NCI-H2196 (cell line): ENCODE results near the gene BCAN.
A peak's percentile ranks its signal among the peaks of the same experiment; 100 is the strongest.

Source experiments
- DNase-seq: peaks from one replicate; lab custom pipeline; 2025; ENCODE audit not compliant: unreplicated experiment; lab: John Stamatoyannopoulos, UW

Gene BCAN

DNA sequence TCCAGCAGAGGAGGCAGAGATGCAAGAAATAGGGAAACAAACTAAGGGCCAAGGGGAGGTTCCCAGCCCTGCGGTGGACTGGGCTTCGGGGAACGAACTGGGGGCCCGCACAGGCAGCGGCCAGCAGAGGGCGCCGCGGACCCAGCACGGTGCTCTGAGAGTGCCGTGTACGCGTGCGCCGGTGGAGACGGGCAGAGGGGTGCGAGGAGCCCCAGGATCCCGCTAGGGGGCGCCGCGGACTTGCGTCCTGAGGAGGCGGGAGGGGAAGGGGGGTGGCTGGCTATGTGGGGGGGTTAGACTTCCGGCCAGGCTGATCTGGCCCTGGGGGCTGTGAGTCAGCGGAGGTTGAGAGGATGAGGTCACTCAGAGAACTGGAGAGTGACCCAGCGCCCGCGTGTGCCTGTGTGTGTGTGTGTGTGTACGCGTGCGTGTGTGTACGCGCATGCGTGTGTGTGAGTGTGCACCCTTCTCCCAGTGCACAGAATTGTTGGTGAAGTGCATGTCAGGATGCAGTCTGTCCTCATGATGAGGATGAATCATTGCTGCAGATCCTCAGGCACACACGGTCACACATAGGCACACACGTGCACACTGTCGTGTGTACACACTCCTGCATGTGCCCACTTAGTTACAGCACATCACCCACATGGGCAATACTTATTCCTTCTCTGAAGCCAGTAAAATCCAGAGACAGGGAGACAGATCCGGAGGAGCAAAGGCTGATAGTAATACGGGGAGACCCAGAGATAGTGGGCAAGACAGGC, 18.3 kb downstream of the BCAN start:
- peak; percentile 99 for DNase-seq

DNA sequence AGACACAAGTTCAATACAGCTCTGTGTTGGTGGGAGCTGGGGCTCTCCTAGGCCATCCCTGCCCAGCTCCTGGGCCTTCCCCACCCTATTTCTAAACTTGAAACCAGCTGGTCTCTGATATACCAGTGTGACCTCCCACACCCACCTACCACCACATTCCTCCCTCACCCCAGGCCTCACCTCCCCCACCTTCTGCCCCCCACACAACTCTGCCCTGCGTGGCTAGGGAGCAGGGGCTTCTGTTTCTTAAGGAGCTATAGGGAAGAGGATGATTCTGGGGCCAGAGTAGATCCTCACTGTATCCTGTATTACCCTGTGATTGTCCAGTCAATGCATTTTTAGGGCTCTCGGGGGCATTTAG, 18.8 kb downstream of the BCAN start:
- DNase-seq: no peak

DNA sequence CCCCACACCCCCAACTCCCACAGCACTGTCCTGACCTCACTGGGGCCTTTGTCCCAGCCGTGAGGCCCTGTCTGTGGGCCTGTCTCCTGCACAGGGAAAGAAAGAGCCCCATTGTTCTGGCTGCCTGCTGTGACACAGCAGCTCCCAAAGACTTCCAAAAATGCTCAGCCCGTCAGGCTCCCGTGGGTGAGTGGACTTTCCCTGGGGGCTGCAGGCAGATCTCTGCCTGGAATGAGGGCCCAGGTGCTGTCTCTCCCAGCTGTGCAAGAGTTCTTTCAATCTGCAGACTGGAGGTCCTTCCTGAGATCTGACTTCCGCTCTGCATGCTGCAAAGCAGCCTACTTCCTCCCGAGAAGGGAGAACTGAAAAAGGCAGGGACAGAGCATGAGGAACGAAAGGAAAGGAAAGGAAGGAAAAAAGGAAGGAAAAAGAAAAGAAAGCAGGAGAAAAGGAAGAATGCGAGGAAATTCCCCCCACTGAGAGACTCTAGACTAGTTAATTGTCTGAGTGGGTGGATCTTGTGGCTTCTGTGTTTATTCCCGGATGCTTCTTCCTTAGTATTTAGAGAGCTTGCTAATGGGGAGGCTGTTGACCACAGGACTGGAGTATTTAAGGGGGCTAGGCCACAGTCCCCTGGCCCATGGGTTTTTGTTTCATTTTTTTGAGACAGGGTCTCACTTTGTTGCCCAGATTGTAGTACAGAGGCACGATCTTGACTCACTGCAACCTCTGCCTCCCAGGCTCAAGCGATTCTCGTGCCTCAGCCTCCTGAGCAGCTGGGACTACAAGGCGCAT, 20.3 kb downstream of the BCAN start:
- DNase-seq: no peak

DNA sequence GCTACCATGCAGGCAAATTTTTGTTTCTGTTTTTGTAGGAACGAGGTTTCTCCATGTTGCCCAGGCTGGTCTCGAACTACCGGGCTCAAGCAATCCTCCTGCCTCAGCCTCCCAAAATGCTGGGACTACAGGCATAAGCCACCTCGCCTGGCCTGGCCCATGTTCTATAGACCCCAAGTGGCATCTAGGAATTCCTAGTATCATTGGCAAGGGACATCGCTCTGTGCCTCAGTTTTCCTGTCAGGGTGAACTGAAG, 20.8 kb downstream of the BCAN start:
- no peak for DNase-seq

DNA sequence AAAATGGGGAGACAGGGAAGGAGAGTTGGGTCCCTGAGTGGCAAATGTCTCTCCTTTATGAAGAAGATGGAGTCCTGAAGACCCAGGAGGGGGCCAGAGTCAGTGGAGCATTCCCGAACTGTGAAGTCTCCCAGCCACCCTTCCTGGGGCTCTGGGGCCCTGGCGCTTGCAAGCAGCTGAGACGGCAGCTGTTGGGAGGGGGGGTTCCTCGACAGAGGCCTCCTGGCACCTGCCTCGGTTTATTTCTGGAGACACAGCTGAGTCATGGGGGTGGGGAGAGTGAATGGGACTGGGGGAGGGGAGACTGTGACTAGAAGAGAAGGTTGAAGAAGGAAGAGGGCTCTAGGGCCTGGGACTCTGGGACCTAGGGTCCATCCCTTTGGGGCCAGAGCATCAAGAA, 21.3 kb downstream of the BCAN start:
- no peak for DNase-seq

DNA sequence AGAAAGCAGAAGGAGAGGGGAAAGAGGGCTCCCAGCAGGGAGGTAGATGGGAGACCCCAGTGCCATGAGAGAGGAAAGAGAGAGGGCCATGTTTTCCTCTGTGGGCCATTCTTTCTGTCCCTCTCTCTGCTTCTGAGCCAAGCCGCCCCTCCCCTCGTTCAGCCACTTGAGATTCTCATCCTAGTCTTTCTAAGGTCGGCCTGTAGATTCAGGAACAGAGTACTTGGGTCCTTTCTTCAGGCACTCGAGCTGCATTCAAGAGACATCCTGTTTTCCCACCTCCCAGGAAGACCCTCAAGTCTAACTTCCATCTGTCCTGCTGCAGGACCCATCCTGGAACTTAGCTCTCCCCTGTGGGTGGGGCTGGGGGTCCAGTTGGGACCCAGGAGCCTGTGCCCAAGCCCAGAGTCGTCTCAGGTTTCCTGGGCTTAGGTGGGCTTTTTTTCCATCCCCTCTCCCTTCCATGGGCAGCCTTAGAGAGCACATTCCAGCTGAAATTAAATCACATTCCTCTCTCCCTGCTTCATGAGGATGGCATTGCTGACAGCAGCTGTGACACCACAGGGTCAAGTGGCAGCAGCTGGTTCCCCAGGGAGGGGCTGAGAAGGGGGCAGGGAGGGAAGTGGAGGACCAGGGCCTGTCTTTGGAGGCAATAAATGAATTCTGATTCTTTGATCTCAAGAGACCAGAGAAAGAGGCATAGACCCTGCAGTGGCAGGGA, 22.3 kb downstream of the BCAN start:
- DNase-seq: peak; percentile 39

DNA sequence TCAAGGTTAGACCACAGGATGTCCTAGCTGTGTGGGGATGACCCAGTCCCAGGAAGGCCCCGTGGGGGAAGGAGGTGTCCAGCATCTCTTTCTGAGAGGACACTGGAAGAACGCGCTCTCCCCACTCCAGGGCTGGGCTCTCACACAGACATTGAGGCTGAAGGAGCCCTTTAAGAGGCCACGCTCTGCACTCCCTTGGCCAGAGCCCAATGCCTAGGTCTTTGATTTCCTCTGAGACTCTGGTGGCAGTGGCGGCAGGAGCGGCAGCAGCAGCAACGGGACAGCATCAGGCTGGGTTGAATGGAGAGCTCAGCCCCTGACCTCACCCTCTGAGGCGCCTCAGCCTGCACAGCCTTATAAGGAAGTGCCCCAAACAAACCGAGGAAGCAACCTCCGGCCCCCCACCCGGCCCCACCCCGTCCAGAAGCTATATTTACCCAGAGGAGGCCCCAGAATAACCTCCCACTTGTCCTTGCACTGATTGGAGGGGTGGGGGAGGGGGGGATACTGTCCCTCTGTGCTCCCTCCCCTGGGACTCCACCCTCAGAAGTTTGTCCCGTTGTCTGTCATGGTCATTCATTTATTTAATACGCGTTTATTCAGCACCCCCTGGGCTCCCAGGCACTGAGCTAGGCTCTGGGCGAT, 23.0 kb downstream of the BCAN start:
- peak; percentile 42 for DNase-seq

DNA sequence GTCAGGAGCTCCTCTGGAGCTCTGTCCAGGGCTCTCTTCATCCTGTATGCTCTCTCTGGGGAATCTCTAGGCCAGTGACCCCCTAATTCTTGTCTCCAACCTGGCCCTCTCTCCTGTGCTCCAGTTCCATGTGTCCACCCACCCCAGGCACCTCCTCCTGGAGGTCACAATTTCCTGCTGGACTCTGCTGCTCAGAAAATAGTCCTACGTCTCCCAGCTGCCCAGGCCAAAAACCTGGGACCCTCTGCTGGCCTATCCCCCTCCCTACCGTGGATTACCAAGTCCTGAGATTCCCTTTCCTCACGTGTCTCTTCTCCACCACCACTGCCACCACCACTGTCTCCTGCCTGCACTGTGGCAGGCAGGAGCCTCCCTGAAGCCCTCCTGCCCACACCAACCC, 23.6 kb downstream of the BCAN start:
- no peak for DNase-seq

DNA sequence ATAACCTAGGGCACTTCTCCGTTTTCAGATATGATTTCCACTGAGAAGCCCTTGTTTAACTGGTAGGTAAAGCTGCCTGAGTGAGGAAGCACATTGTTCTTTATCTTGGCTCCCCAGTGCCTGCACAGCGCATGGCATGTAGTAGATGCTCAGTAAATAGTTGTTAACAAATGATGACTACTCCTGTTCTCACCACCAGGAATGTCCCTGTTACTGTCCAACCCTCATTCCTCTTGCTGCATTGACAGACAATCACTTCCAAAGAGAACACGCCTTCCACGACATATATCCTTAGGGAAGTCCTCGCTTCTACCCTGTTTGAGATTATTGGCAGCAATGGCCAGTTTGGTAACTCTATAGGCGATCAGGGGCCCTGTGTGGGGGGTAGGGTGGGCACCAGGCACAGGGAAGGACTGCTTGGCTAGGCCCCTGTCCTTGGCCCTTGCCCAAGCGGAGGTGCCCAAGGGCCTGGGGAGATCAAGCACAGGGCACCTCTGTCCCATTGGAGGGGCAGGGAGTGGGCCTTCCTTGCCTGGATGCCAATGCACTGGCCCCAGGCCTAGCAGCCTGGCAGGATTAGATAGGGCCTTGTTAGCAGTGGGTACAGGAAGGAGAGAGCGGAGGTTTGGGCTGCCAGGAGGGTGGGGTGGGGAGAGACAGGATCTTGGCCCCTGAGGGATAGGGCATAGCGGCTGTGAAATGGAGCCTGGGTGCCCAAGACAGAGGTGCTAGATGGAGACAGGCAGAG, 25.1 kb downstream of the BCAN start:
- no peak for DNase-seq

DNA sequence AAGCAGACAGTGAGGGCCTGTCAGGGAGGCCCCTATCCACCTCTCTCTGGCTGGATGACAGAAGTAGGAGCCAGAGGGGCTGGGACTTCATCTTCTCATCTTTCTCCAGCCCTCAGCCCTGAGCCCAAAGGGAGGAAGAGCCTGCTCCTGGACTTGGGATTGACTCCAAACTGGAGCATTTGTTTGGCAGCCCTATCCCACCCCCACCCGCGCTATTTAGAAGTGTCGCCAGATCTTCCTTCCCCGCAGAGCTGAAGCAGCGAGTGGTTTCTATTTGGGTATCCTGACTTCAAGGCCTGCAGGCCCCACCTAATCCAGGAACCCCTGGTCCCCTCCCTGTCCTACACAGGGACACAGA, 25.7 kb downstream of the BCAN start:
- DNase-seq: no peak

DNA sequence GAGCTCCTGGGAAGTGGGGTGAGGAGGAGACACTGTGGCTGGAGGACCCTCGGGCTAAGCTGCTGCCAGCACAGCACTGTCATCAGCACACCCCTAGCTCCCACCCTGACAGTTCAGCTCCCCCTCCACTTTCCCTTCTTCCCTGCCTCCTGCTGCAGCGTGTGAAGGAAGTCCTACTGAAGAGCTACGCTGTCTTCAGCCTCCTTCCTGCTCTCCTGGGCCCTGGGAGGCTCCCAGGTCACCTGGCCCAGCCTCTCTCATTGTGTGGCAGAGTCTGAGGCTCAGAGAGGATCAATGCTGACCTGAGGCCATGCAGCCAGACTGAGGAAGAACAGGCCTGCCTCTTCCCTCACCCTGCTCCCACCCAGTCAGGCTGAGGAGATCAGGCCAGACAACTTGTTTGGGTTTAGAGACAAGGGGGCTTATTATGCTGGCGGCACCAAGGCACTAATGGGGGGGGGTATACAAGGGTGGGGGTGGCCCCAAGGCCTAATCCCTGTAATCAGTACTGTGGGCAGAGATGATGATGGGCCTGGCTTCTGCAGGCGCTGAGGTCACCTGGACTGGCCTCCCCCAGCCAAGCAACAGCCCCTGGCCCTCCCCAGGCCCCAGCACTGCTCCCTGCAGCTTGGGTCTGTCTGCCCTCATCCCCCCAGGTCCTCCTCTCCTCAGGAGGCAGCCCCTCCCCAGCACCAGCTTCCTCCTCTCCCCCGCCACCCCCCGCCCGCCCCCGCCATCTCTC, 26.2 kb downstream of the BCAN start:
- DNase-seq: no peak

DNA sequence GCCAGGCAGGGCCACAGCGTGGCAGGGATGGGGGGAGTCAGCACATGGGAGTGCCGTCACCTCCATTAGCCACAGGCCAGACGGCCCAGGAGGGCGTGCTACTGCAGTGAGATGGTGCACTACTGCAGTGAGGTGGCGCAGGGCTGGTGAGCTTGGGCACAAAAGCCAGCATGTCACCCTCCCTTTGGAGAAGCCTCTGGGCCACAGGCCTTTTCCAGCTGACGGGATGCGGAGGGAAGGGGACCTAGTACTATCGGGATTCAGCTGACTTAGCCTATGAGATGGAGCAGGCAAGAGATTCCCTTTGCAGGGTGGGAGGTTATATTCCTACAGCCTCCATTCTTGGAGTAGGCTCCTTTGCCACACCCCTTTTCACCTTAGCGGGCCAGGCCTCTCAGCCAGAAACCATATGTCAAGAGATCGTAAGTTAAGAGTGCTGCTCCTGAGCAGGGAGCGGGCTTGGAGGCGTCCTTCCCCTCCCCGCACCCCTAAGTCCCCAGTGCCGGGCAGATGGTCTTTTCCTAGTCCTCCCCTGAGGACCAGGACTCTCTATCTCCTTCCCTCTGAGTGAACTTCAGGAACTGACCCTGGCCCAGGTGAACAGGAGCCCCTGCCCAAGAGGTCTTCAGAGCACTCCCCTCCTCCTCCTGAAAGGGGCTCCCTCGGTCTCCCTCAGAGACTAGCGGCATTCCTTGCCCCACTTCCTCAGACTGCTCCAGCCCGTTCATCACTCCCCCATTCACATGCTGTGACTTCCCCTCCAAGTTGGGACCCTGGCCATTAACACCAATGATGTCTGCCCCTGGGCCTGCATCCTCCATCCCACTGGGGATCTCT, 27.1 kb downstream of the BCAN start:
- no peak for DNase-seq

DNA sequence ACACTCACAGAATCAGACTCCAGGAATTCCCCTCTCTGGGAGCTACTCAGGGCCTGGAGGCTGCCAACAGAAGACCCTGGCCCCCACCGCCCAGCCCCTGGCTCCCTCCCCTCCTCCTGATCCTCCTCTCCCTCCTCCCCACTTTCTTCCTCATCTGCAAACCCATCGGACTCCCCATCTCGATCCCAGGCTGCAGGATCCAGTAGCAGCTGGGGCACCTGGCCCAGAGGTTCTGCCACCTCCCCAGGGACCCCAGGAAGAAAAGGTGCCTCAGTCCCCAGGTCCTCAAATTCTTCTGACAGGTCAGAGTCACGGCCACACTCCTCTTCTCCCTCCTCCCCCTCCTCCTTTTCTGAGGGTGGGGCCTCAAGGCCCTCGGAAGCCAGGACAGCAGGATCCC, 27.9 kb downstream of the BCAN start:
- DNase-seq: no peak

DNA sequence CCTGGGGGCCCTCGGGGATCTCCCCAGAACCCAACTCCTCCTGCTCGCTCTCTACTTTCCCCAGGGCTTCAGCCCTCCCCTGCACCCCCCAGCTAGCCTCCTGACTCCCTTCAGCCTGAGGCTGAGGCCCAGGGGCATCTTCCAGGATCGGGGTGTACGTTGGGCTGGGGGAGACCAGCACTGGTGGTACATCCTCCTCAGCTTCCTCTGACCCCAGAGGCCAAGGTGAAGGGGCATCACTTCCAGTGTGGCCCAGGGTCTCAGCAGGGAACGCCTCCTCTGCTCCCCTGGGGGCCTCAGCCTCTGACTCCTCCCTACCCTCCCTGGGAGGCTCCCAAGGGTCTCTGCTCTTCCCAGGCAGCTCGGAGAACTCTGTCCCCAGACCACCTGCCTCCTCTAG, 28.4 kb downstream of the BCAN start:
- no peak for DNase-seq

DNA sequence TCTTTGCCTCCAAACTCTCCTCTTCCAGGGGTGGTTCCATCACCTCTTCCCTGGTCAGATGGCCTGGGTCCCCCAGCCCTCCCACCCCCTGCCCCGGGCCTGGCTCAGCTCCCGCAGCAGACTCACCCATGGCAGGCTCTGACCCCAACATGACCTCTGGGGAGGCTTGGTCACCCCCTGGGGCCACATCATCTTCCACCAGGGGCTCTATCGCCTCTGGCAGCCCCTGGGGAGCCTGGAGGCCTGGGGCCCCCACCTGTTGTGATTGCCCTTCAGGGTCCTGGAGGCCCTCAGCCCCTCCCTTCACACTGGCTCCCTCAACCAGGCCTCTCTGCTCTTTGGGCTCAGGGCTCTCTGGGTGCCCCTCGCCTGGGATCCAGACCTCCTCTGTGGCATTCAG, 28.9 kb downstream of the BCAN start:
- DNase-seq: no peak

DNA sequence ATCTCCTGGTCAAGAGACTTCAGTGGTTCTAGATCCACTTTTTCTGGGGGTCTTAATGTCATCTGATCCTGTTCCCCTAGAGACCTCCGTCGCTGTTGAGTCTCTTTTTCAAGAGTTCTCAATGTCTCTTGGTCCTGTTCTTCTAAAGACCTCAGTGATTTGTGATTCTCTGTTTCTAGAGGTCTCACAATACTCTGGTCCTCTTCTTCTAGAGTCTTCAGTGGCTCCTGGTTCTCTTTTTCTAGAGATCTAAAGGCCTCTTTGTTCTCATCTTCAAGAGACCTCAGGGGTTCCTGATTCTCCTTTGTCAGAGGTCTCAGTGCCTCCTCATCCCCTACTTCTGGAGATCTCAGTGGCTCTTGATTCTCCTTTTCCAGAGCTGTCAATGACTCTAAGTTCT, 29.9 kb downstream of the BCAN start:
- DNase-seq: no peak

DNA sequence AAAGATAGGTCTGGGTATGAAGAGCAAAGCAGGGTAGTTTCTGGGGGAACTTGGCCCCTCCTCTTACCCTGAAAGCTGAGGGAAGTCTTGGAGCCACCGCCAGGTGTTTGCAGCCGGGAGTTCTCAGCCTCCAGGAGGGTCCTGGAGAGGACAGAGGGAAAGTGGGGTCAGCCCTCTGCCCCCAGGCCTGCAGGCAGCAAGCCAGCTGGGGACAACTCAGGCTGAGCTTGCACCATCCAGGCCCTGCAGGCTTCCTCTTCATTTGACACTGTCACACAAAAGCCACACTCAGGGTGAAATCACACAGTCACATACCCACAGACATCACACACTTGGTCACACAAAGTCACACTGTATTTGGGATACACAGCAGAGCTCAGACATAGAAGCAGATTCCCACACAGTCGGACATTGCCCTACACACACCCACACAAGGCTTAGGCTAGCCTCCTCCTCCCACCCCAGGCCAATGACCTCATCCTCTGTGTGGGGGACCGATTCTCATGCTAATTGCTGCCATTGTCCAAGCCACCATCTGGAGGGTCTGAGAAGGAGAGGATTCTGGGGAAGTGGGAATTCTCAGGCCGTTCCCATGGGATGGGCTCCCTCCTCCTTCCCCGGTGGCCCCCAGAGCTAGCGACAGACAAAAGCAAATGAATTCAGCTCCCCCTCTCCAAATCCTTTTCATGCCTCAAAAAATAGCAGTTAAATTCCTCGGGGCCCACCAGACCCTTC, 31.6 kb downstream of the BCAN start:
- no peak for DNase-seq

DNA sequence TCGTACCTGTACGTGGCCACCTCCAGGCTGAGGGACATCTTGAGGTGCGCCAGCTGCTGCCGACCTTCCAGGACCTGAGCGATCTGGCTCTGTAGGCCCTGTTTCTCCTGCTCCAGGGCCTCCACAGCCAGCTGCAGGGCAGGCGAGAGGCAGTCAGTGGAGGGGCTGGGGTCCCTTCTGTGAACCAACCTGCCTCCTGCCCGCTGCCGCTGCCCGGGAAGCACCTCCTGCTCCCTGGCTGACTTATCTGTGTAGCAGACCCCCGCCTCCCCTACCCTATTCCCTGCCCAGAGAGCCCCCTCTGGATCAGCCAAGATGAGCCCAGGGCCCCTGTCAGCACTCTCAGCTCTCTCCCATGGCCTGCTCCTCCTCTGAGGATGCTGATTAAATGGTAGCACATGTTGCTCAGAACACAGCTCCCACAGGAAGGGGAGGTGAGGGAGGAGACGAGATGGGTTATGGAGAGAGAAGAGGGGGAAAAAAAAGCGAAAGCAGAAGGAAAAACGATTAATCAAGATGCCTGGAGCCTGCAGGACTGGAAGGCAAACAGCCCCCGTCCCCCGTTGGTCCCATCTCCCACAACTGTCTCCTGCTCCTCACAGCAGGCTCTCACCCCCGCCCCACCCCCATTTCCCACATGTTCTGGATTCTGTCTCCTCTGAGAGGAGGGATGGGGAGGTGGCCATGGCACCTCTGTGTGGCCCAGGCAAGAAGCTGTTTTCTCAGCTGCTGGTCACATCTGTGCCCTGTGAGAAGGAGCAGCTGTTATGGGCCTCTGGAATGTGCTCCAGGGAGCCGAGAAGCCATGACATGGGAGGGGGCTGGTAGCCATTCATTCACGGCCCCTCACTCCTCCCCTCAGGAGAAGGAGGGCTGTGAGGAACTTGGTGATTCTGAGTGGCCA, 33.5 kb downstream of the BCAN start:
- DNase-seq: no peak
